EL (cell line): ENCODE measurements around the gene KCNN1.
A peak's percentile ranks its signal among the peaks of the same experiment; 100 is the strongest.
"Not testable (repeated sequence)": the region's sequence is repeated elsewhere in the genome, so short reads cannot be mapped to it uniquely, and the experiment has no call there.

Experiments
- DNase-seq: peaks from one replicate; pipeline ENCODE4 v3.0.0-alpha.2; 2016

Gene KCNN1

DNA sequence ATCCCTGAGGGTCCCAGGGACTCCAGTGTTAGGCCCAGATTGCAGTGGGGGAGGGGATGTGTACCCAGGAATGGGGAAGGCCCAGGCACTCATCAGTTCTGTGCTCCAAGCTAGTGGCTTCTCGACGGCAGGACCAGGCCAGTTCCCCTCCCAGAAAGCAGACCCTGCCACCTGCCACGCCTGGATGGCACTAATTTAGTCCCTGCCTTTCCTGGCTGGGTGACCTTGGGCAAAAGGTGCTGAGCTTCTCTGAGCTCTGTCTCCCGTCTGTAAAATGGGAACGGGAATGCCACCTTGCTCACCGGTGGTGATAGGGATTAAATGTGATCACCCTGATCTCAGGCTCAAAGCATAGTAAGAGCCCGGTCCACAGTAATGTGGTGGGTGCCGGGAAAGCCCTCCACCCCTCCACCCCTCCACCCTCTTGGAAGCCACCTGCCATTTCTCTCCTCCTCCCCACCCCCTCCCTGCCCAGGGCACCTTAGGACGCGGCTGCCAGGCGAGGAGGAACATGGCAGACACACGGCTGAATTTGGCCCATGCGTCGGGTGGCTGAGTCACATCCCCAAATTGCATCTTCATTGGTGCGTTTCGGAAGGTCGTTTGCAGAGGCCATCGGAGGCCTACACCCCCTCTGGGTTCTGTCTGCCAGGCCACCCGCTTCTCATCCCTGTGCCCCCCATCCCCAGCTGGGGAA is 2.3 kb downstream of the KCNN1 start:
- DNase-seq, result no peak

DNA sequence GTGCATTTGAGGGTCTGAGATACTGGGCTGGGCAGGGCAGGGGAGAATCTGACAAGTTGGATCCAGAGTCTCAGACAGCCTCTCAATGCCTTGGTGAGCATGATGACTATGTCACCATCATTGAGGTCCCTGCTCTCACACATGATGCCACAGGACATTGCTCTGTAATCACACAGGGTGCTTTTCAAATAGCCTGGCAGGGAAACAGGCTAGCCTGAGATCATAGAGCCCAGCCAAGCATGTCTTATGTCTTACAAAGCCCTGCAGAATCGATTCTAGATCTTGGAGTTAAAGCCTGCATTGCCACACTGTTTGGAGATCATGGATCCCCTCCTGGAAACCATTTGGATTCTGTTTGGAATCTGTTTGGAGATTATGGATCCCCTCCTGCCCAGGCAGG is 5.3 kb downstream of the KCNN1 start:
- DNase-seq, result no peak

DNA sequence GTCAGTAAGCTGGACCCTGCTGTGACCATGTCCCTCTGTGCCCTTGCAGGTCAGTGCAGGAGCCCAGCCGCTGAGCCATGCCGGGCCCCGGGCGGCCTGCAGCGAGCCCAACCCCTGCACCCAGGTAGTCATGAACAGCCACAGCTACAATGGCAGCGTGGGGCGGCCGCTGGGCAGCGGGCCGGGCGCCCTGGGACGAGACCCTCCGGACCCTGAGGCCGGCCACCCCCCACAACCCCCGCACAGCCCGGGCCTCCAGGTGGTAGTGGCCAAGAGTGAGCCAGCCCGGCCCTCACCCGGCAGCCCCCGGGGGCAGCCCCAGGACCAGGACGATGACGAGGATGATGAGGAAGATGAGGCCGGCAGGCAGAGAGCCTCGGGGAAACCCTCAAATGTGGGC is 6.9 kb downstream of the KCNN1 start:
- DNase-seq, result no peak

DNA sequence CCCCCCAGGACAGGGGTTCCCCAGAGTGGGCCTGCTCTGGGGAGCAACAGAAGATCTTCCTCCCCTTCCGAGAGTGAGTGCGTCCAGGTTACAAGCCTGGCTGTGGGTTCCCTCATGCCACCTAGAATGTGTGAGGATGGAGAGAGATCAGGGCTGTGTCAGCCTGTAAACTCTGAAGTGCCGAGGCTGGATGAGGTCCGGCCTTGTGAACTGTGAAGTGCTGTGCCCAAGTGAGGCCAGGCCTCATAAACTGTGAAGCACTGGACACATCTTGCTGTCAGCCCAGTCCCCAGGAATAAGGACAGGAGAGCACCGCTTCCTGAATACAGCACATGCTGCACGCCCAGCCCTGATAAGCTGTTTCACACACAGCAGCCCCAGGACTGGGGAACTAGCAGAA is 7.6 kb downstream of the KCNN1 start:
- no peak for DNase-seq

DNA sequence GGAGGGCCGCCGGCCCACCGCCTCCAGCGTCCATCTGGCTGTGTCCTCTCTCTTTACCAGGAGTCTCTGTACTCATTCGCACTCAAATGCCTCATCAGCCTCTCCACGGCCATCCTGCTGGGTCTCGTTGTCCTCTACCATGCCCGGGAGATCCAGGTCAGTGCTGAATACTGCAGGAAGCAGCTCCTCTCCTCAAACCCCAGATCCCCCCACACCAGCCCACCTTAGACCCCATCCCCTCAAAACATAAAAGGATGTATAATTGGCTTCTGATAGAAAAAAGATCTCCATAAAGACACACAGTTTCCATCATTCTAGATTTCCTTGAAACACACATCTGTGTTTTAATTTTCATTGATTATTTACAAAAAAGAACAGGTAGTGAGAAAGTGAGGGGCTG is 8.1 kb downstream of the KCNN1 start:
- DNase-seq, result no peak

DNA sequence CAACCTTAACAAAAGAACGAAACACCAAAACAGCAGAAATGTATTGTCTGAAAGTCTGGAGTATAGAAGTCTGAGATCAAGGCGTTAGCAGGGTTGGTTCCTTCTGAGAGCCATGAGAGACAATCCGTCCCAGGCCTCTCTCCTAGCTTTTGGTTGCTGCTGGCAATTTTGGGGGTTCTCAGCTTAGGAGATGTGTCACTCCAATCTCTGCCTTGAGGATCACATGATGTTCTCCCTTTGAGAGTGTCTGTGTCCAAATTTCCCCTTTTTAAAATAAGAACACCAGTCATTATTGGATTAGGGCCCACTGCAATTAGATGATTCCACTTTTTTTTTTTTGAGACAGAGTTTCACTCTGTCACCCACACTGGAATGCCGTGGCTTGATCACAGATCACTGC is 10.1 kb downstream of the KCNN1 start:
- DNase-seq, result no peak

DNA sequence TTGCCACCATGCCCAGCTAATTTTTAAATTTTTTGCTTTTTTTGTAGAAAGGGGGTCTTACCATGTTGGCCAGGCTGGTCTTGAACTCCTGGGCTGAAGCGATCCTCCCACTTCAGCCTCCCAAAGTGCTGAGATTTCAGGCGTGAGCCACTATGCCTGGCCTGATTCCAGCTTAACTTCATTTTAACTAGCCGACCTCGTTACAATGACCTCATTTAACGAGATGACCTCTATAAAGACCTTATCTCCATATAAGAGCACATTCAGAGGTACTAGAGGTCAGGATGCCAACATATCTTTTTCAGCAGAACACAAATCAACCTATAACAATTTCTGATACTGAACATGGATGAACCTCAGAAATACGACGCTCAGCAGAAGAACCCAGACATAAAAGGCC is 10.6 kb downstream of the KCNN1 start:
- no peak for DNase-seq

DNA sequence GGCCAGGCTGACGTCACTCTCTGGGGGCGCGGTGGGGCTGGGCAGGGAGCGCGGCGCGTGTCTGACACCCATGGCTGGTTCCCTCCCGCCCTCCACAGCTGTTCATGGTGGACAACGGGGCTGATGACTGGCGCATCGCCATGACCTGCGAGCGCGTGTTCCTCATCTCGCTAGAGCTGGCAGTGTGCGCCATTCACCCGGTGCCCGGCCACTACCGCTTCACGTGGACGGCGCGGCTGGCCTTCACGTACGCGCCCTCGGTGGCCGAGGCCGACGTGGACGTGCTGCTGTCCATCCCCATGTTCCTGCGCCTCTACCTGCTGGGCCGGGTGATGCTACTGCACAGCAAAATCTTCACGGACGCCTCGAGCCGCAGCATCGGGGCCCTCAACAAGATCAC is 14.7 kb downstream of the KCNN1 start:
- DNase-seq, result no peak

DNA sequence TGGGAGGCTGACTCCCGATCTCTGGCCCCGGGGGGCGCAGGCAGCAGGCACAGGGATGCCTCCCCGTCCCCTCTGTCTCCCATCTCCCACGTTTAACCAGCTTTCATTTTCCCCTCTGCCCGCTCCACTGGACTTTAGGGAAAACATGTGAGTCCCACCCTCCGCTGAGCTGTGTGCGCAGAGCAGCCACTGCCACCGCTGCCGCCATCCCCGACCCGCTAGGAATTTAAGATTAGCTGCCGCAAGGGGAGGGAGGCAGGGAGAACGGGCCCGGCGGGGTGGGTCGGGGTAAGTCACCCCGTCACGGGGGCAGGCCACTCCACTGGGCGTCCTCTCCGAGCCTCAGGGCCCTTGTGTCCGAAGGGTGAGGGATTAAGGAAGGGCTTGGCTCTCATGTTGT is 15.5 kb downstream of the KCNN1 start:
- no peak for DNase-seq

DNA sequence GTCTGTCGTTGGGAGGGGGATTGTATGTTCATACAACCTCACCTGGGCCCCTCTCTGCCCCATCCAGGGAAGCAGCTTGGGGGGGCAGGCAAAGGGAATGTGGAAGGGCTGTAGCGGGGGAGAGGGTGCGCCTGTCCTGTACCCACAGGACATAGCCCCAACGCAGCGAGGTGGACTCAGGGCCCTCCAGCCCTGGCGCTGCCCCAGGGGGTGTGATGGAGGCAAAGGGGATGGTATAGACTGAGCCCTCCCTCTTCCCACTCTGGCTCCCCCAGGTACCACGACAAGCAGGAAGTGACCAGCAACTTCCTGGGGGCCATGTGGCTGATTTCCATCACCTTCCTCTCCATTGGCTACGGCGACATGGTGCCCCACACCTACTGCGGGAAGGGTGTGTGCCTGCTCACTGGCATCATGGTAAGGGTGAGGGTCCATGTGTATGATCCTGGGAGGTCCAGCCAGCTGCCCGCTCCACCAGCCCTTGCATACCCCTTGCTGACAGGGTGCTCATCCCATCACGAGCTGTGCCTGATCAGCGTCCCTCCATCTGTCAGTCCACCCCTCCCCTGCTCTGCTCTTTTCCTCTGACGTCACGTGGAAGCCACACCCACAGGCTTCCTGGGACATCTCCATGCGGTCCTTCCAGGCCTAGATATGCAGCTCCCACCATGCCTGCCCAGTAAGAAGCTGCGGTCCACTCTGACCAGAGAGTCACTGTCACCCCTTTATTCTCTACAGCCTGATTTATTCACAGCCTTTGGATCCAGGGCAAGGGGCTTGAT is 18.3 kb downstream of the KCNN1 start:
- no peak for DNase-seq

DNA sequence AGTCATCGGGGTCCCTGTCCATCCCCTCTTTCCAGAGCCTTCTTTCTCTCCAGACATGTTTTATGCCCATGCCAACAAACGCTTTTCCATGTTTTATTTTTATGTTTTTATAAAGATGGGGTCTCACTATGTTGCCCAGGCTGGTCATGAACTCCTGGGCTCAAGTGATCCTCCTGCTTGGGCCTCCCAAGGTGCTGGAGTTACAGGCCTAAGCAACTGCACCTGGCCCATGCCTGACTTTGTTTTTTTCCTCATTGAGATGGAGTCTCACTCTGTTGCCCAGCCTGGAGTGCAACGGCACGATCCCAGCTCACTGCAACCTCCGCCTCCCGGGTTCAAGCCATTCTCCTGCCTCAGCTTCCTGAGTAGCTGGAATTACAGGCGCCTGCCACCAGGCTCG is 19.7 kb downstream of the KCNN1 start:
- not testable (repeated sequence) for DNase-seq

DNA sequence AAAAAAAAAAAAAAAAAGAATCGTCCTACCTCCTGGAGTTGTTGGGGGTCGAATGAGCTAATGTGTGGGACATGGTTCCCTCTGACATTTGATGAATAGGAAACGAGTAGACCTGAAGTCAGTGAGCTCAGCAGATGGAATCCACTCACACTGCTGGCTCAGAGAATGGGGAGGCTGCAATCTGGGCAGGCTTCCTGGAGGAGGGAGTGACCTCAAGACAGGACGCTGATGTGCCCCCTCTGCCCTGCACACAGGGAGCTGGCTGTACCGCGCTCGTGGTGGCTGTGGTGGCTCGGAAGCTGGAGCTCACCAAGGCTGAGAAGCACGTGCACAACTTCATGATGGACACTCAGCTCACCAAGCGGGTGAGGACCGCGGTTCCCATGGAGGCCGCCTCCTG is 21.3 kb downstream of the KCNN1 start:
- DNase-seq, result no peak

DNA sequence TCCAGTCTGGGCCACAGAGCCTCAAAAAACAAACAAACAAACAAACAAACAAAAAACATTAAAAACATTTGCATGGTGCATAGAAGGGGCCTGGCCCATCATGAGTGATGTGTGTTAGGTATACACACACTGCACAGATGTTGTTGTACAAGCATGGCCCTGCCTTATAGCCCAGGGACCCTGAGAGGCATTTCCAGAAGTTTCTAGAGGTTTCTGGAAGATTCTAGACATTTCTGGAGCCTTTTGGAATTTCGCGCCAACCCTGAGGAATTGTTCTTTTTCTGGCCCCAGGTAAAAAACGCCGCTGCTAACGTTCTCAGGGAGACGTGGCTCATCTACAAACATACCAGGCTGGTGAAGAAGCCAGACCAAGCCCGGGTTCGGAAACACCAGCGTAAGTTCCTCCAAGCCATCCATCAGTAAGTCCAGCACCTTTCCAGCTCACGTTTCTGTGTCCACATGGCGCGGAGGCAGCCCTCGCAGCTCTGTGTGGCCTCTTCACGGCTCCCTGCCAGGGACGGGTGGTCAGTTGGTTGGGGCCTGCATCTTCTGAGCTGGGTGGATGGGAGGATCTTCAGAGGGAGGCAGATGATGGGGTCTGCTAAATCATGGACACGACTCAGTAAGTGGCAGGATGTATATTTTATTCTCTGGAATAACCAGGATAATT is 22.7 kb downstream of the KCNN1 start:
- no peak for DNase-seq

DNA sequence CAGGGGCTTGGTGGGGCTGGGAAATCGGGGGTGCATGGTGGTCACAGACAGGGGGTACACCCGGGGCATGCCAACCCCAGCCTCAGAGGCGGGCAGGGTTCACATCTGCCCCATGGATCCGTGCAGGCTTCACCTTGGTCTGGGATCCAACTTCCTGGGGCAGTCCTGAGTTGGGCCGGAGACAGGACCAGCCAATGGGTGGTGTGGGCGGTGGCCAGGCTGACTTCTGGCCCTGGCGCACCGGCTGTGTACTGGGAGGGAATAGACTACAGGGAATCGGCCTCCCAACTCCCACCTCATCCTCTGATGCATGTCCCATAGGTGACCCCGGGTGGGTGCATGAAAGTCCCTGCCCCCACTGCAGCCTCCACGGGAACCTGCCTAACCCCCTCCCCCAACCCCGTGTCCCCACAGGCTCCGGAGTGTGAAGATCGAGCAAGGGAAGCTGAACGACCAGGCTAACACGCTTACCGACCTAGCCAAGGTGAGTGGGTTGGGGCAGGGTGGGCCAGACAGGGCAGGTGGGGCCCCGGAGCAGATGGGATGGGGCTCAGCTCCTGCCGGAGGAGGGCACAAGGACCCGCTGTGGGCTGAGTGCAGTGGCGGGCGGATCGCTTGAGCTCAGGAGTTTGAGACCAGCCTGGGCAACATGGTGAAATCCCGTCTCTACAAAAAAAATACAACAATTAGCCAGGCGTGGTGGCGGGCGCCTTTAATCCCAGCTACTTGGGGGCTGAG is 26.3 kb downstream of the KCNN1 start:
- no peak for DNase-seq

DNA sequence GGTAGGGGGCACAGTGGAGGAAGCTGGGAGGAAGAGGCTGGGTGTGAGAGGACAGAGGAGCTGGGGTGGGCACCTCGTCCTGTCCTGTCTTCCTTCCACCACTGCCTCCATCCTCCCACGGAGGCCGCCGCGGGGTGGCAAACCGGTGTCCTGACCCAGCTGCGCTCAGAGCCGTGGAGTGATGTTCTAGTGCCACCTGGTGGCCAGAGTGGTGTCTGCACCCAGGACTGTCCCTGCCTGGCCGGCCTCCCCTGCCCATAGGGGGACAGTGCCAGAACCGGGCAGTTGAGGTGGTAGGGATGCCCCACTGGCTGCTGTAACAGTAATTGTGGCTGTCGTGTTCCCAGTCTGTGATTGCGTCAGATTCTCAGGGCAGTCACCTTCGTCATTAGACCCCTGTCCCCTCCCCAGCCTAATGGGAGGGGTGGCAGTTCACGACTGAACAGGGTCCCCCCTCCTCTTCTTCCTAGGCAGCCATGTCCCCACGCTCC is 30.0 kb downstream of the KCNN1 start:
- DNase-seq, result peak; percentile 78

DNA sequence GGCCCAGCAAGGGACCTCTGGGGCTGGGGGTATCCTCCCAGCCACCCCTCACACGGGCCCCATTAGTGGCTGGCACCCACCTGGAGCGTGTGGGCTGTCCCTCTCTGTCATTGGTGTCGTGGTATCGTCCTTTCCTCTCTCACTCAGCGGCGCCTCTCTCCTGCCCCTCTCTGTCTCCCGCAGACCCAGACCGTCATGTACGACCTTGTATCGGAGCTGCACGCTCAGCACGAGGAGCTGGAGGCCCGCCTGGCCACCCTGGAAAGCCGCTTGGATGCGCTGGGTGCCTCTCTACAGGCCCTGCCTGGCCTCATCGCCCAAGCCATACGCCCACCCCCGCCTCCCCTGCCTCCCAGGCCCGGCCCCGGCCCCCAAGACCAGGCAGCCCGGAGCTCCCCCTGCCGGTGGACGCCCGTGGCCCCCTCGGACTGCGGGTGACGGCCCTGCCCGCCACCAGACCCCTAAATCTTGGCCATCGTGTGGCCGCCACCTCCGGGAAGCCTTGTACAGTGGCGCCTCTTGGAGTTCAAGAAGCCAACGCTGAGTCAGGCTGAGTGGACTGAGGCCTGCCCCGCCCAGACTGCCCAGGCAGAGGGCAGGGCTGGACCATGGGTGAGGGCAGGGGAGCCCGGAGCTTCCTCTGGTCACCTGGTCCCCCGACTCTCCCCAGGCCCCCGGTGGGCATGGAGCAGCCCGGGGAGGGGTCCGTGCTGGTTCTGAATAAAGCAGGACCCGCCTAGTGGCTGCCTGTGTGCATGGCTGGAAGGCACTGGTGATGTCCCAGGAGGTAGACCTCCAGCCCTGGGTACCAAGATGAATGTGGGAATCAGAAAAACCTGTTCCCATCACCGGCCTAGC is 31.3 kb downstream of the KCNN1 start:
- peak; percentile 50 for DNase-seq

DNA sequence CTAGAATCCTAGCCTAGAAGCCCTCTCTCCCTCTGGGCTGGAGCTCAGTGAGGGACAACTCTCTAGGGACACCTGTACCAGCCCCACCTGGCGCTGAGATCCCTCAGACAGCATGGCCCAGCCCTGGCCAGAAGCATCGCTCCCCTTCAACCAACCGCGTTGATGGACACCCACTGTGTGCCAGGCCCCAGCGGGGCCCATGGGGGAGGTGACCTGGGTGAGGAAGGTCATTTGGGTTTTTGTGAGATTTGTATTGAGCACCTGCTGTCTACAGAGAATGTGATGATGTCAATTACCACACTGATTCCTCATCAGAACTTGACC is 31.9 kb downstream of the KCNN1 start:
- no peak for DNase-seq

DNA sequence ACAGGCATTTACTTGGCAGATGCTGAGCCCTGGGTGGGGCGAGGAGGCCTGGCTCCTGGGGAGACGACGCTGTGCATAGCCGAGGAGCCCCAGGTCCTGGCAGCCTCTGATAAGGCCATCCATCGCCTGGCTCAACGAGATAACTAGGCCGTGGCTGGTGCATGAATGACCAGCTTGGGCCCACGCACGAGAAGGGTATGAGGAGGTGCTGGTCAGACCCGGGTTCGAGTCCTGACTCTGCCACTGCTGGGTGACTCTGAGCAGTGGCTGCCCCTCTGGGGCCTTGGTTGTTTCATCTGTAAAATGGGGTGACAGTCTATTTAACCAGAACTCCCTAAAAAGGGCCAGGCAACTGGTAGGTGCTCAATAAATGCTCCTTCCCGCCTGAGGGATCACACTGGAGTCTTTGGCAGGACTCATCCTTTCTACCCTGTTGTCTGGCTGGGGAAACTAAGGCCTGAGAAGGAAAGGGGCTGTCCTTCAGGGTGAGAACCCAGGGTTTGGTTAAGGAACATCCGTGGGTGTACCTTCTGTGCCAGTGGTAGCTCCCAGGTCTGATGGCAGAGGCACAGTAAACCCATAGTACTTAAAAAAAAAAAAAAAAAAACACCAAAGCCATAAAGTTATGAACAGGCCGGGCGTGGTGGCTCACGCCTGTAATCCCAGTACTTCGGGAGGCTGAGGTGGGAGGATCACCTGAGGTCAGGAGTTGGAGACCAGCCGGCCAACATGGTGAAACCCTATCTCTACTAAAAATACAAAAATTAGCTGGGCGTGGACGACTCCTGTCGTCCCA is 33.0 kb downstream of the KCNN1 start:
- DNase-seq, result no peak

DNA sequence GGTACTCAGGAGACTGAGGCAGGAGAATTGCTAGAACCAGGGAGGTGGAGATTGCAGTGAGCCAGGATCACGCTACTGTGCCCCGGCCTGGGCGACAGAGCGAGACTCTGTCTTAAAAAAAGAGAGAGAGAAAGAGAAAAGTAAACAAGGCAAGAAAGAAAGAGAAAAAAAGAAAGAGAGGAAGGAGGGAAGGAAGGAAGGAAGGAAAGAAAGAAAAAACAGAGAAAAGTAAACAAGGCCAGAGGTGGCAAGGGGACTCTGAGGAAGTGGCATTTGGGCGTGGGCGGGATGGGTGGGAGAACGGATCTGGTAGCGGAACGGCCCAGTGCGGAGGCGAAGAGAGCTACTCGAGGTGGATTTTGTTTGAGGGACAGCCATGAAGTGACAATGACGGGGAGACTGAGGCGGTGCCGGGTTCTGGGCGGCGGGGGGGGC is 33.6 kb downstream of the KCNN1 start:
- no peak for DNase-seq

DNA sequence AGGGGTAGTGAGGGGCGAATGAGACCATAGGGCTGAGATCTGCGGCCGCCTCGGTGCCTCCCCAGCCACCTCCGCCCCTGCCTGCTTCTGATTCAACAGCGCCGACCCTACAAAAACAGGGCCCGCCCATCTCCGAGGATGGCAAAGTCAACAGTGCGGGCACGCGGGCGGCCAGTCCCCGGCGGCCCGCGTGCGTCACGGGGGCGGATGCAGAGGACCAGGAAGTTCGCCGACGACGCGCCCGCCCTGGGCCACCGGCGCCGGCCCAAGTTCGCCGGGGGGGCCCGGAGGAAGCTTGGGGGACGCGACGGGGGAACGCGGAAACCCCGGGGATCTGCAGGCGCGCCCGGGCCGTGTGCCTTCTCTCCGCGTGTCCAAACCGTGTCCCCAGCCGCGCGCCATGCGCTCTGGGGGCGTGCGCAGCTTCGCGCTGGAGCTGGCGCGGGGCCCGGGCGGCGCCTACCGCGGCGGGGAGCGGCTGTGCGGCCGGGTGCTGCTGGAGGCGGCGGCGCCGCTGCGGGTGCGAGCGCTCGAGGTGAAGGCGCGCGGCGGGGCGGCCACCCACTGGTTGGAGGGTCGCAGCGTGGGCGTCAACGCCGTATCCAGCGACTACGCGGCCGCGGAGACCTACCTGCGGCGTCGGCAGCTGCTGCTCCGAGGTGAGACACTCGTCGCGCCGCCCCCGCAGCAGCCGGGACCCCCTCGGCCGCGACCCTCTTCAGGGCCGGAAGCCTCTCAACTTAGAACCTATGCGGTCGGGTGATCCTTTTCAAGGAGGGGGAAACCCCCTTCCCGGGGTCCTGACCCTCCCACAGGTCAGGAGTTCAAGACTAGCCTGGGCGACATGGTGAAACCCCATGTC is 34.2 kb downstream of the KCNN1 start:
- peak; percentile 92 for DNase-seq
